K562 treated with DMSO at 1 percent for 12 hours (cell line): ENCODE measurements around the gene TRIM67. TPM values are rescaled to one million over a fixed set of nuclear protein-coding genes. Genes with fewer than 3 reads are reported as not detected.

Source experiments
- total RNA-seq: library from RNA; unstranded; fragments of 300-600 nt; gene quantifications from 2 replicates; pipeline ENCODE4 v1.2.3, GENCODE V29; 2022; ENCODE audit not compliant: insufficient read depth

Gene TRIM67
- total RNA-seq, result 0.28 and 0.83 TPM in 2 replicates

GRCh38 chr1:231161667-231162296 lies at the start of gene TRIM67:
TRIM67 (plus strand) TSS chr1:231162058; CDS start chr1:231162970, 912 bp downstream.

GRCh38 chr1:231240883-231241735 lies 79.3 kb downstream of the TRIM67 start, which contains the start of gene GNPAT:
GNPAT (plus strand) TSS chr1:231241212; CDS start chr1:231241379, 167 bp downstream.

Other genes with a start within 250 kb of the TRIM67 start
- 3.4 and 16.5 TPM in 2 replicates for gene TTC13, start 183.2 kb upstream of the TRIM67 start, total RNA-seq
- gene ARV1, start 183.0 kb upstream of the TRIM67 start, total RNA-seq, result 42.3 and 68.9 TPM in 2 replicates
- 73.4 and 74.4 TPM in 2 replicates for gene FAM89A, start 121.8 kb upstream of the TRIM67 start, total RNA-seq
- gene GNPAT, start 79.2 kb downstream of the TRIM67 start, total RNA-seq, result 35.7 and 61.9 TPM in 2 replicates
- 3.2 and 13.2 TPM in 2 replicates for gene EXOC8, start 175.8 kb downstream of the TRIM67 start, total RNA-seq
- gene SPRTN, start 176.2 kb downstream of the TRIM67 start, total RNA-seq, result 6.0 and 14.6 TPM in 2 replicates